GM12891 (cell line): Measurements from ENCODE around the gene GUK1.

Experiments
- POLR2A ChIP-seq: IDR thresholded peaks from 2 replicates; pipeline ENCODE4 v1.6.1; 2011; ENCODE audit warnings: low read depth, low read length, control low read depth
- POLR2AphosphoS5 ChIP-seq: IDR thresholded peaks from 2 replicates; pipeline ENCODE4 v1.6.1; 2011; ENCODE audit warnings: low read depth, low read length, control low read depth
- TAF1 ChIP-seq: IDR thresholded peaks from 2 replicates; pipeline ENCODE4 v1.6.1; 2011; ENCODE audit warnings: low read depth, low read length, control low read depth

DNA sequence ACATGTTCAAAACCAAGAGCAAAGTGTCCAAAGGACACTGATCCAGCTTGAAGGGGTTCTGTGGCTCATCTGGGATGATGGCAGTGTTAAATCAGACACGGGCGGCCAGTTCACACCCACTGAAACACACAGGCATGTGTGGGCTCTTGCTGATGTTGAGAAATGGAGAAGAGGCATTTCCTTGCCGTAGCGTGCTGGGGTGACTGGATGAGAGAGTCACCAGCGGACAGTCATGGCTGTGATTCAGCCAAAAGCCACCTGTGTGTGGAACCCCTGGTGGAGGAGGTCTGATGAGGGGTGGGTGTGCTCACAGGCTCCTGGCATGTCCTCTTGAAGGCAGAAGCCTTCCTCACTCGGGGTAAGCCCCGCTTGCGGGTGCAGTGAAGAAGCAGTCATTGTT is 44.1 kb upstream of the GUK1 start:
- TF ChIP-seq TAF1 (no peak), POLR2A (no peak), POLR2AphosphoS5 (no peak)
